RWPE2 (cell line): ENCODE measurements around the gene ELFN1.

Experiments used
- ATAC-seq: fragments of 200-7000 bp; cut with Tn5 transposase; 3 replicates; pipeline ENCODE4 v1.9.1; 2021; ENCODE audit warnings: low read depth
- DNase-seq: peaks from one replicate; pipeline ENCODE4 v3.0.0-alpha.2; 2020; ENCODE audit warnings: low spot score
- H3K27ac ChIP-seq: fragments of 450-650 bp; 2 replicates; pipeline ENCODE4 v1.5.1; 2017; ENCODE audit warnings: mild to moderate bottlenecking; ENCODE audit not compliant: poor library complexity, severe bottlenecking
- H3K27me3 ChIP-seq: fragments of 250-450 bp; sonication (Bioruptor Pico); 2 replicates; pipeline ENCODE4 v1.5.1; 2021; ENCODE audit warnings: mild to moderate bottlenecking, moderate library complexity; ENCODE audit not compliant: insufficient read depth, poor library complexity, severe bottlenecking
- H3K36me3 ChIP-seq: fragments of 250-450 bp; sonication (Bioruptor Pico); 2 replicates; pipeline ENCODE4 v1.5.1; 2020; ENCODE audit warnings: low read depth, mild to moderate bottlenecking, moderate library complexity
- H3K4me1 ChIP-seq: fragments of 250-450 bp; sonication (Bioruptor Pico); 2 replicates; pipeline ENCODE4 v1.5.1; 2021; ENCODE audit warnings: mild to moderate bottlenecking, moderate library complexity; ENCODE audit not compliant: insufficient read depth, poor library complexity, severe bottlenecking
- H3K4me3 ChIP-seq: fragments of 250-450 bp; sonication (Bioruptor Pico); 2 replicates; pipeline ENCODE4 v1.5.1; 2021; ENCODE audit warnings: mild to moderate bottlenecking, moderate library complexity; ENCODE audit not compliant: severe bottlenecking
- H3K9me3 ChIP-seq: fragments of 250-450 bp; sonication (Bioruptor Pico); 2 replicates; pipeline ENCODE4 v1.5.1; 2021; ENCODE audit warnings: mild to moderate bottlenecking, moderate library complexity; ENCODE audit not compliant: severe bottlenecking
- CTCF ChIP-seq: fragments of 450-650 bp; IDR thresholded peaks from one replicate; pipeline ENCODE4 v1.5.1; 2017; ENCODE audit warnings: mild to moderate bottlenecking, moderate library complexity; ENCODE audit not compliant: poor library complexity, severe bottlenecking

ELFN1 gene

GRCh38 chr7:1678571-1679325 is 8.7 kb downstream of the ELFN1 start:
- H3K4me1 ChIP-seq: no peaks in the 10 kb centered on the region
- ATAC-seq (no peak), DNase-seq (no peak)
- no peak for TF ChIP-seq CTCF
- H3K9me3 ChIP-seq: peaks cover 2% of the 10 kb centered on the region
- no peaks in the 10 kb centered on the region for H3K27me3 ChIP-seq
- H3K27ac ChIP-seq: no peak overlapping the region
- H3K4me3 ChIP-seq: no peak overlapping the region
- H3K36me3 ChIP-seq: no peaks in the 10 kb centered on the region

GRCh38 chr7:1679326-1679965 is 9.4 kb downstream of the ELFN1 start:
- no peaks in the 10 kb centered on the region for H3K36me3 ChIP-seq
- H3K27me3 ChIP-seq: no peaks in the 10 kb centered on the region
- no peaks in the 10 kb centered on the region for H3K4me1 ChIP-seq
- peaks cover 6% of the 10 kb centered on the region for H3K9me3 ChIP-seq
- H3K4me3 ChIP-seq: no peak overlapping the region
- DNase-seq: no peak
- no peak for ATAC-seq
- no peak for TF ChIP-seq CTCF
- no peak overlapping the region for H3K27ac ChIP-seq

- TF ChIP-seq CTCF: no peak
- Histone ChIP-seq H3K27me3 (no peaks in the 10 kb centered on the region), H3K27ac (no peak overlapping the region), H3K9me3 (peaks cover 9% of the 10 kb centered on the region), H3K36me3 (no peaks in the 10 kb centered on the region), H3K4me3 (no peak overlapping the region), H3K4me1 (no peaks in the 10 kb centered on the region)
- no peak for DNase-seq
- no peak for ATAC-seq
Measured at GRCh38 chr7:1679966-1680730, 10.1 kb downstream of the ELFN1 start.

- no peak overlapping the region for H3K4me3 ChIP-seq
- no peak for TF ChIP-seq CTCF
- H3K9me3 ChIP-seq: peaks cover 9% of the 10 kb centered on the region
- H3K27me3 ChIP-seq: no peaks in the 10 kb centered on the region
- no peak overlapping the region for H3K27ac ChIP-seq
- H3K36me3 ChIP-seq: no peaks in the 10 kb centered on the region
- H3K4me1 ChIP-seq: no peaks in the 10 kb centered on the region
- no peak for ATAC-seq
- no peak for DNase-seq
Measured at GRCh38 chr7:1681581-1681980, 11.5 kb downstream of the ELFN1 start.
